Smooth muscle cell (in vitro differentiated cells): ENCODE results near the gene RTRAF. TPM values are rescaled to one million over a fixed set of nuclear protein-coding genes. Genes with fewer than 3 reads are reported as not detected.

Experiments
- DNase-seq: peaks from one replicate; lab custom pipeline; 2025; ENCODE audit not compliant: unreplicated experiment; lab: John Stamatoyannopoulos, UW
- H2AFZ ChIP-seq: fragments of 200-600 bp; sonication (generic); 2 replicates; pipeline ENCODE4 v1.6.0; 2016; ENCODE audit warnings: antibody characterized with exemption, low read depth, mild to moderate bottlenecking
- H3F3A ChIP-seq: fragments of 200-600 bp; sonication (generic); 2 replicates; pipeline ENCODE4 v1.6.0; 2017; ENCODE audit warnings: antibody characterized with exemption, low read depth
- H3K27ac ChIP-seq: fragments of 200-600 bp; sonication (generic); 2 replicates; pipeline ENCODE4 v1.5.1; 2016; ENCODE audit warnings: low read depth, mild to moderate bottlenecking
- H3K27me3 ChIP-seq: fragments of 200-600 bp; sonication (generic); 2 replicates; pipeline ENCODE4 v1.6.1; 2016; ENCODE audit warnings: low read depth, mild to moderate bottlenecking
- H3K36me3 ChIP-seq: fragments of 200-600 bp; sonication (generic); 2 replicates; pipeline ENCODE4 v1.5.1; 2016; ENCODE audit warnings: low read depth
- H3K4me1 ChIP-seq: fragments of 200-600 bp; sonication (generic); 2 replicates; pipeline ENCODE4 v1.5.1; 2016; ENCODE audit warnings: low read depth
- H3K4me2 ChIP-seq: fragments of 200-600 bp; sonication (generic); 2 replicates; pipeline ENCODE4 v1.6.0; 2016; ENCODE audit warnings: mild to moderate bottlenecking
- H3K4me3 ChIP-seq: fragments of 200-600 bp; sonication (generic); 2 replicates; pipeline ENCODE4 v1.5.1; 2016; ENCODE audit warnings: mild to moderate bottlenecking
- H3K79me2 ChIP-seq: fragments of 200-600 bp; sonication (generic); 2 replicates; pipeline ENCODE4 v1.6.0; 2016; ENCODE audit warnings: low read depth, mild to moderate bottlenecking
- H3K9ac ChIP-seq: fragments of 200-600 bp; sonication (generic); 2 replicates; pipeline ENCODE4 v1.6.0; 2016; ENCODE audit warnings: low read depth
- H3K9me3 ChIP-seq: fragments of 200-600 bp; sonication (generic); replicated peaks from 2 replicates; pipeline ENCODE4 v1.5.1; 2016; ENCODE audit warnings: low read depth
- H4K20me1 ChIP-seq: fragments of 200-600 bp; sonication (generic); 2 replicates; pipeline ENCODE4 v1.6.0; 2016; ENCODE audit warnings: low read depth
- whole genome bisulfite sequencing: methylation state at CpG from one replicate; pipeline ENCODE4 v1.1.7; 2016; ENCODE audit warnings: low lambda C conversion rate; 5-methylcytosine and 5-hydroxymethylcytosine counted together
- polyA plus RNA-seq: library from polyadenylated mRNA; unstranded; fragments of >200 nt; fragmentation: Nextera tagmentation; extraction: Ambion mirVana; gene quantifications from 2 replicates; pipeline ENCODE4 v1.2.1, GENCODE V29; 2016
- total RNA-seq: library from RNA; depleted of rRNA; stranded (reverse); fragments of >200 nt; gene quantifications from 2 replicates; pipeline ENCODE4 v1.2.3, GENCODE V29; 2014
- TF ChIP-seq, protein P1 (sequence below): fragments of 200-600 bp; sonication (generic); IDR thresholded peaks from 2 replicates; pipeline ENCODE4 v1.5.1; 2017; ENCODE audit warnings: borderline replicate concordance, mild to moderate bottlenecking, antibody characterized with exemption; ENCODE audit not compliant: insufficient read depth, poor library complexity, severe bottlenecking

Gene RTRAF
- total and polyA plus RNA-seq, 2 experiments from 2014 or later, result 163 to 218 TPM

GRCh38 chr14:52052288-52052943 is 63.1 kb downstream of the RTRAF start:
- H3K4me3 ChIP-seq, result no peak overlapping the region
- H3F3A ChIP-seq, result peaks cover 17% of the 10 kb centered on the region
- H3K9me3 ChIP-seq, result no peaks in the 10 kb centered on the region
- H3K27me3 ChIP-seq, result no peaks in the 10 kb centered on the region
- no peak overlapping the region for H3K9ac ChIP-seq
- DNase-seq, result no peak
- H3K79me2 ChIP-seq, result peaks cover 64% of the 10 kb centered on the region
- H2AFZ ChIP-seq, result no peak overlapping the region
- peak overlapping the region; percentile 67 for H3K4me2 ChIP-seq
- H3K27ac ChIP-seq, result peak overlapping the region; percentile 78
- WGBS, result 47% methylated on average over 7 of the region's 7 CpGs
- peaks cover 15% of the 10 kb centered on the region for H4K20me1 ChIP-seq
- no peaks in the 10 kb centered on the region for H3K36me3 ChIP-seq
- H3K4me1 ChIP-seq, result peaks cover 15% of the 10 kb centered on the region
- TF ChIP-seq, protein P1, sequence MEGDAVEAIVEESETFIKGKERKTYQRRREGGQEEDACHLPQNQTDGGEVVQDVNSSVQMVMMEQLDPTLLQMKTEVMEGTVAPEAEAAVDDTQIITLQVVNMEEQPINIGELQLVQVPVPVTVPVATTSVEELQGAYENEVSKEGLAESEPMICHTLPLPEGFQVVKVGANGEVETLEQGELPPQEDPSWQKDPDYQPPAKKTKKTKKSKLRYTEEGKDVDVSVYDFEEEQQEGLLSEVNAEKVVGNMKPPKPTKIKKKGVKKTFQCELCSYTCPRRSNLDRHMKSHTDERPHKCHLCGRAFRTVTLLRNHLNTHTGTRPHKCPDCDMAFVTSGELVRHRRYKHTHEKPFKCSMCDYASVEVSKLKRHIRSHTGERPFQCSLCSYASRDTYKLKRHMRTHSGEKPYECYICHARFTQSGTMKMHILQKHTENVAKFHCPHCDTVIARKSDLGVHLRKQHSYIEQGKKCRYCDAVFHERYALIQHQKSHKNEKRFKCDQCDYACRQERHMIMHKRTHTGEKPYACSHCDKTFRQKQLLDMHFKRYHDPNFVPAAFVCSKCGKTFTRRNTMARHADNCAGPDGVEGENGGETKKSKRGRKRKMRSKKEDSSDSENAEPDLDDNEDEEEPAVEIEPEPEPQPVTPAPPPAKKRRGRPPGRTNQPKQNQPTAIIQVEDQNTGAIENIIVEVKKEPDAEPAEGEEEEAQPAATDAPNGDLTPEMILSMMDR, result no peak

- peaks cover 17% of the 10 kb centered on the region for H3F3A ChIP-seq
- H3K9ac ChIP-seq, result no peak overlapping the region
- H3K4me2 ChIP-seq, result peak overlapping the region; percentile 67
- peaks cover 15% of the 10 kb centered on the region for H3K4me1 ChIP-seq
- H4K20me1 ChIP-seq, result peaks cover 15% of the 10 kb centered on the region
- TF ChIP-seq, protein P1, result no peak
- H3K9me3 ChIP-seq, result no peaks in the 10 kb centered on the region
- H3K4me3 ChIP-seq, result no peak overlapping the region
- H3K36me3 ChIP-seq, result no peaks in the 10 kb centered on the region
- DNase-seq, result no peak
- WGBS, result 75% methylated on average over 5 of the region's 5 CpGs
- H2AFZ ChIP-seq, result no peak overlapping the region
- peaks cover 57% of the 10 kb centered on the region for H3K79me2 ChIP-seq
- H3K27ac ChIP-seq, result peak overlapping the region; percentile 78
- H3K27me3 ChIP-seq, result no peaks in the 10 kb centered on the region
Observed at GRCh38 chr14:52053044-52053443, 63.7 kb downstream of the RTRAF start.

GRCh38 chr14:52054678-52055077 is 65.3 kb downstream of the RTRAF start:
- no peaks in the 10 kb centered on the region for H3K27me3 ChIP-seq
- WGBS, result 39% methylated on average over 1 of the region's 1 CpG
- TF ChIP-seq, protein P1, result no peak
- H3K9me3 ChIP-seq, result no peaks in the 10 kb centered on the region
- peaks cover 15% of the 10 kb centered on the region for H4K20me1 ChIP-seq
- DNase-seq, result no peak
- peaks cover 15% of the 10 kb centered on the region for H3K4me1 ChIP-seq
- no peak overlapping the region for H2AFZ ChIP-seq
- no peak overlapping the region for H3K9ac ChIP-seq
- H3K79me2 ChIP-seq, result peaks cover 56% of the 10 kb centered on the region
- no peak overlapping the region for H3K4me3 ChIP-seq
- peaks cover 17% of the 10 kb centered on the region for H3F3A ChIP-seq
- peak overlapping the region; percentile 68 for H3K27ac ChIP-seq
- H3K36me3 ChIP-seq, result peaks cover 4% of the 10 kb centered on the region
- H3K4me2 ChIP-seq, result peak overlapping the region; percentile 66

- Histone ChIP-seq H4K20me1 (peaks cover 15% of the 10 kb centered on the region), H3K79me2 (peaks cover 56% of the 10 kb centered on the region), H2AFZ (no peak overlapping the region), H3K4me1 (peaks cover 12% of the 10 kb centered on the region), H3K27ac (peak overlapping the region; percentile 68), H3F3A (peaks cover 17% of the 10 kb centered on the region), H3K36me3 (peaks cover 4% of the 10 kb centered on the region), H3K9me3 (no peaks in the 10 kb centered on the region), H3K4me2 (peak overlapping the region; percentile 66), H3K4me3 (no peak overlapping the region), H3K9ac (no peak overlapping the region), H3K27me3 (no peaks in the 10 kb centered on the region)
- TF ChIP-seq, protein P1, result no peak
- no peak for DNase-seq
- WGBS, result 77% methylated on average over 2 of the region's 2 CpGs
Observed at GRCh38 chr14:52055167-52055566, 65.8 kb downstream of the RTRAF start.
